ENCODE results near the gene LNPEP. TPM values are rescaled to one million over a fixed set of nuclear protein-coding genes. Genes with fewer than 3 reads are reported as not detected.
A peak's percentile ranks its signal among the peaks of the same experiment; 100 is the strongest.

LNPEP gene
- total and polyA plus RNA-seq, 10 of the 15 experiments (the other 5 are each of a cell fraction or from before 2014, with no cell fraction given) = 5.6 to 54.9 (median 25.0) TPM

DNA sequence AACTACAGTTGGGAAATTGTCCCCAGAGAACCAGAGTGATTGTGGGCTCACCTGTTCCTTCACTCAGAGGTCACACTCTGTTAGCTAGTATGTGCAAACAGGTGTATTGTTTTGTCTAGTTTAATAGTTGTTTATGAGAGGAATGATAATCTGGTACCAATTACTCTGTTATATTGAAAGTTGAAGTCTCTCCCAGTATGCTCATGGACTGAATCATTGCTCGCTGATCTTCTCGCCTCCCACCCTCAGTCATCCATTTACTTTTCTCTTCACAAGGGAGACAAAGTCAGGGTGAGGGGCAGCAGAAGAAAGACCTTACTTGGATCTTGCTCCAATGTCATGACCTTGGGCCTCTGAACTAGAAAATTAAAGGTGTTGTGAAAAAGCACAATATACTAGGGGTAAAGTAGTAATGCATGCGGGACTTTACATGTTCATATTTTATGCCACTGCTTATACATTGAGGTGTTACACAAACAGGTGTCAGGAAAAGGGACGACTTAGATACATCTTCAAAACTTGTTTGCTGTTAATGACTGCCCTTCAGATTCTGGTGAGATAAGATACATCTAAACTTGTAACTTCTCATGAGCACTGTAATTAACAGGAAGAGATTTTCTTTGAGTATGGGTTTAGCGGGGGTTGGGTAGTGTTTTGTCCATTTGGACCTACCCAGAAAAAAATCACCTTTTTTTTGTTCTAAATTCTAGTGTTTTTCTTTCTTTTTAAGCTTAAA is 36.9 kb downstream of the LNPEP start:
- Histone ChIP-seq H3K27ac (ENCODE audit: control insufficient read depth, insufficient read depth) (no peak overlapping the region), H3K79me2 (ENCODE audit: control insufficient read depth, insufficient read depth, low read length) (peaks cover 97% of the 10 kb centered on the region), H3K36me3 (ENCODE audit: control insufficient read depth in 2 of 2, insufficient read depth in 2 of 2, low read length in 1 of 2) (no peaks in the 10 kb centered on the region; a peak in 1 of 4 replicates), H4K20me1 (ENCODE audit: control insufficient read depth, insufficient read depth) (no peaks in the 10 kb centered on the region; the same call in 1 of the 2 replicates), H3K27me3 (replicated peaks in 1 of 2; ENCODE audit: control insufficient read depth in 2 of 2, insufficient read depth in 2 of 2, low read length in 1 of 2) (no peaks in the 10 kb centered on the region), H3K9me3 (replicated peaks; ENCODE audit: control insufficient read depth, insufficient read depth, low read length) (no peaks in the 10 kb centered on the region; the same call in 2 of the 3 replicates), H3K4me2 (ENCODE audit: control insufficient read depth, insufficient read depth) (peak overlapping the region; percentile 11; the same call in 1 of the 2 replicates), H3K4me3 (no peak overlapping the region), H2AFZ (ENCODE audit: control insufficient read depth, low read depth, low read length) (no peak overlapping the region), H3K9ac (ENCODE audit: control insufficient read depth, insufficient read depth, low read length) (no peak overlapping the region), H3K4me1 (ENCODE audit: control insufficient read depth, insufficient read depth, low read length) (peaks cover 17% of the 10 kb centered on the region)
- no peak for ATAC-seq
- intact Hi-C loops (cut with micrococcal nuclease; ENCODE audit: unreplicated experiment) (no loop called here), in situ Hi-C loops (cut with MboI) (no loop called here)
- ChIA-PET RAD21 (ENCODE audit: unreplicated experiment) (interaction anchor here (1.2 to 2.3 kb wide), 3 partner anchors 11 to 104 kb away, joined by 3 to 9 read pairs (median 3); no protein-coding TSS in a partner anchor), POLR2A (interaction anchor here (1.1 to 1.7 kb wide), 4 partner anchors 8 to 97 kb away, joined by 3 to 9 read pairs (median 6); partner anchors contain the start of gene ERAP2), CTCF (interaction anchor here (0.6 to 2.7 kb wide), 4 partner anchors 21 to 189 kb away, joined by 3 to 13 read pairs (median 4); no protein-coding TSS in a partner anchor), SMC1A (ENCODE audit: uncharacterized antibody, unreplicated experiment) (interaction anchor here (0.7 to 4.6 kb wide), 6 partner anchors 9 to 104 kb away, joined by 3 to 22 read pairs (median 4); no protein-coding TSS in a partner anchor)
- no peak for DNase-seq (ENCODE audit: low read depth, low spot score)
- BruUV-seq (replicated peaks) = no TSS peak
- 96% methylated on average over 5 of the region's 5 CpGs for WGBS (ENCODE audit: insufficient coverage, insufficient replicate concordance, low lambda C conversion rate, missing lambda C conversion rate)
- FAIRE-seq = no peak
- TF ChIP-seq, protein P1, sequence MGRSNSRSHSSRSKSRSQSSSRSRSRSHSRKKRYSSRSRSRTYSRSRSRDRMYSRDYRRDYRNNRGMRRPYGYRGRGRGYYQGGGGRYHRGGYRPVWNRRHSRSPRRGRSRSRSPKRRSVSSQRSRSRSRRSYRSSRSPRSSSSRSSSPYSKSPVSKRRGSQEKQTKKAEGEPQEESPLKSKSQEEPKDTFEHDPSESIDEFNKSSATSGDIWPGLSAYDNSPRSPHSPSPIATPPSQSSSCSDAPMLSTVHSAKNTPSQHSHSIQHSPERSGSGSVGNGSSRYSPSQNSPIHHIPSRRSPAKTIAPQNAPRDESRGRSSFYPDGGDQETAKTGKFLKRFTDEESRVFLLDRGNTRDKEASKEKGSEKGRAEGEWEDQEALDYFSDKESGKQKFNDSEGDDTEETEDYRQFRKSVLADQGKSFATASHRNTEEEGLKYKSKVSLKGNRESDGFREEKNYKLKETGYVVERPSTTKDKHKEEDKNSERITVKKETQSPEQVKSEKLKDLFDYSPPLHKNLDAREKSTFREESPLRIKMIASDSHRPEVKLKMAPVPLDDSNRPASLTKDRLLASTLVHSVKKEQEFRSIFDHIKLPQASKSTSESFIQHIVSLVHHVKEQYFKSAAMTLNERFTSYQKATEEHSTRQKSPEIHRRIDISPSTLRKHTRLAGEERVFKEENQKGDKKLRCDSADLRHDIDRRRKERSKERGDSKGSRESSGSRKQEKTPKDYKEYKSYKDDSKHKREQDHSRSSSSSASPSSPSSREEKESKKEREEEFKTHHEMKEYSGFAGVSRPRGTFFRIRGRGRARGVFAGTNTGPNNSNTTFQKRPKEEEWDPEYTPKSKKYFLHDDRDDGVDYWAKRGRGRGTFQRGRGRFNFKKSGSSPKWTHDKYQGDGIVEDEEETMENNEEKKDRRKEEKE (IDR thresholded peaks at IDR 0.05) = no peak
- TF ChIP-seq CREB1 (IDR thresholded peaks at IDR 0.05; ENCODE audit: low read depth) (no peak), NFXL1 (IDR thresholded peaks at IDR 0.05; ENCODE audit: borderline replicate concordance) (no peak), ZNF687 (IDR thresholded peaks at IDR 0.05) (no peak), SIX5 (IDR thresholded peaks at IDR 0.05; ENCODE audit: low read depth, low read length, severe bottlenecking) (no peak), POLR2AphosphoS5 (IDR thresholded peaks at IDR 0.05; ENCODE audit: low read length) (no peak), TCF3 (IDR thresholded peaks at IDR 0.05; ENCODE audit: borderline replicate concordance, insufficient read depth, low read depth, low read length) (no peak), EZH2 (IDR thresholded peaks at IDR 0.05; ENCODE audit: borderline replicate concordance, control insufficient read depth, low read depth, low read length) (no peak), JUND (IDR thresholded peaks at IDR 0.05; ENCODE audit: low read depth, low read length) (no peak), RAD21 (IDR thresholded peaks at IDR 0.05; ENCODE audit: insufficient read depth, low read depth, low read length) (no peak)
- TF ChIP-seq, protein P2, sequence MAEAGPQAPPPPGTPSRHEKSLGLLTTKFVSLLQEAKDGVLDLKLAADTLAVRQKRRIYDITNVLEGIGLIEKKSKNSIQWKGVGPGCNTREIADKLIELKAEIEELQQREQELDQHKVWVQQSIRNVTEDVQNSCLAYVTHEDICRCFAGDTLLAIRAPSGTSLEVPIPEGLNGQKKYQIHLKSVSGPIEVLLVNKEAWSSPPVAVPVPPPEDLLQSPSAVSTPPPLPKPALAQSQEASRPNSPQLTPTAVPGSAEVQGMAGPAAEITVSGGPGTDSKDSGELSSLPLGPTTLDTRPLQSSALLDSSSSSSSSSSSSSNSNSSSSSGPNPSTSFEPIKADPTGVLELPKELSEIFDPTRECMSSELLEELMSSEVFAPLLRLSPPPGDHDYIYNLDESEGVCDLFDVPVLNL (IDR thresholded peaks at IDR 0.05; ENCODE audit: low read depth, low read length) = no peak
- TF ChIP-seq, protein P3, sequence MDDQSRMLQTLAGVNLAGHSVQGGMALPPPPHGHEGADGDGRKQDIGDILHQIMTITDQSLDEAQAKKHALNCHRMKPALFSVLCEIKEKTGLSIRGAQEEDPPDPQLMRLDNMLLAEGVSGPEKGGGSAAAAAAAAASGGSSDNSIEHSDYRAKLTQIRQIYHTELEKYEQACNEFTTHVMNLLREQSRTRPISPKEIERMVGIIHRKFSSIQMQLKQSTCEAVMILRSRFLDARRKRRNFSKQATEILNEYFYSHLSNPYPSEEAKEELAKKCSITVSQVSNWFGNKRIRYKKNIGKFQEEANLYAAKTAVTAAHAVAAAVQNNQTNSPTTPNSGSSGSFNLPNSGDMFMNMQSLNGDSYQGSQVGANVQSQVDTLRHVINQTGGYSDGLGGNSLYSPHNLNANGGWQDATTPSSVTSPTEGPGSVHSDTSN (IDR thresholded peaks at IDR 0.05; ENCODE audit: insufficient replicate concordance, low read depth, low read length) = no peak

Measured in GM12878 (cell line).